MM.1S (cell line): ENCODE measurements around the gene HRAS.

Source experiments
- DNase-seq: peaks from one replicate; pipeline ENCODE4 v3.0.0-alpha.2; 2015
- H2AFZ ChIP-seq: fragments of 300-600 bp; sonication (generic); 2 replicates; pipeline ENCODE4 v1.6.0; 2016; ENCODE audit warnings: antibody characterized with exemption, low read length
- H3F3A ChIP-seq: fragments of 300-600 bp; sonication (generic); 2 replicates; pipeline ENCODE4 v1.6.1; 2016; ENCODE audit warnings: mild to moderate bottlenecking, antibody characterized with exemption, low read length, moderate library complexity, mixed read lengths; ENCODE audit not compliant: insufficient read depth
- H3K27ac ChIP-seq: fragments of 300-600 bp; sonication (generic); 2 replicates; pipeline ENCODE4 v1.5.1; 2016; ENCODE audit warnings: mild to moderate bottlenecking, low read length
- H3K27me3 ChIP-seq: fragments of 300-600 bp; sonication (generic); replicated peaks from 2 replicates; pipeline ENCODE4 v1.6.0; 2016; ENCODE audit warnings: low read length; ENCODE audit not compliant: insufficient read depth
- H3K36me3 ChIP-seq: fragments of 300-600 bp; sonication (generic); replicated peaks from 2 replicates; pipeline ENCODE4 v1.6.1; 2016; ENCODE audit warnings: mild to moderate bottlenecking, low read length, mixed read lengths; ENCODE audit not compliant: insufficient read depth
- H3K4me1 ChIP-seq: fragments of 300-600 bp; sonication (generic); 2 replicates; pipeline ENCODE4 v1.6.1; 2016; ENCODE audit warnings: low read length, mixed read lengths
- H3K4me2 ChIP-seq: fragments of 300-600 bp; sonication (generic); 2 replicates; pipeline ENCODE4 v1.6.0; 2016; ENCODE audit warnings: low read depth, low read length
- H3K4me3 ChIP-seq: fragments of 300-600 bp; sonication (generic); 2 replicates; pipeline ENCODE4 v1.5.1; 2016; ENCODE audit warnings: low read length, mixed read lengths
- H3K79me2 ChIP-seq: fragments of 300-600 bp; sonication (generic); 2 replicates; pipeline ENCODE4 v1.6.1; 2016; ENCODE audit warnings: mixed run types, low read length, mixed read lengths
- H3K9ac ChIP-seq: fragments of 300-600 bp; sonication (generic); 2 replicates; pipeline ENCODE4 v1.6.1; 2016; ENCODE audit warnings: low read length, mixed read lengths
- H3K9me2 ChIP-seq: fragments of 300-600 bp; sonication (generic); replicated peaks from 2 replicates; pipeline ENCODE4 v1.6.1; 2016; ENCODE audit warnings: mild to moderate bottlenecking, low read length, mixed read lengths; ENCODE audit not compliant: insufficient read depth
- H3K9me3 ChIP-seq: fragments of 300-600 bp; sonication (generic); replicated peaks from 2 replicates; pipeline ENCODE4 v1.6.1; 2016; ENCODE audit warnings: mild to moderate bottlenecking, low read length, mixed read lengths; ENCODE audit not compliant: insufficient read depth
- H4K20me1 ChIP-seq: fragments of 300-600 bp; sonication (generic); 2 replicates; pipeline ENCODE4 v1.6.1; 2016; ENCODE audit warnings: mild to moderate bottlenecking, low read length, moderate library complexity, mixed read lengths; ENCODE audit not compliant: insufficient read depth
- EZH2 ChIP-seq: fragments of 300-600 bp; sonication (generic); optimal IDR thresholded peaks from 2 replicates; pipeline ENCODE3; 2017; ENCODE audit warnings: low read depth, mild to moderate bottlenecking, antibody characterized with exemption, low read length, mixed read lengths
- EZH2phosphoT487 ChIP-seq: fragments of 300-600 bp; sonication (generic); IDR thresholded peaks from 2 replicates; pipeline ENCODE4 v1.6.1; 2018; ENCODE audit warnings: antibody characterized with exemption, low read length
- TF ChIP-seq, protein P1 (sequence below): fragments of 300-600 bp; sonication (generic); IDR thresholded peaks from 2 replicates; pipeline ENCODE4 v1.5.1; 2016; ENCODE audit warnings: antibody characterized with exemption, low read length, mixed read lengths

HRAS gene

DNA sequence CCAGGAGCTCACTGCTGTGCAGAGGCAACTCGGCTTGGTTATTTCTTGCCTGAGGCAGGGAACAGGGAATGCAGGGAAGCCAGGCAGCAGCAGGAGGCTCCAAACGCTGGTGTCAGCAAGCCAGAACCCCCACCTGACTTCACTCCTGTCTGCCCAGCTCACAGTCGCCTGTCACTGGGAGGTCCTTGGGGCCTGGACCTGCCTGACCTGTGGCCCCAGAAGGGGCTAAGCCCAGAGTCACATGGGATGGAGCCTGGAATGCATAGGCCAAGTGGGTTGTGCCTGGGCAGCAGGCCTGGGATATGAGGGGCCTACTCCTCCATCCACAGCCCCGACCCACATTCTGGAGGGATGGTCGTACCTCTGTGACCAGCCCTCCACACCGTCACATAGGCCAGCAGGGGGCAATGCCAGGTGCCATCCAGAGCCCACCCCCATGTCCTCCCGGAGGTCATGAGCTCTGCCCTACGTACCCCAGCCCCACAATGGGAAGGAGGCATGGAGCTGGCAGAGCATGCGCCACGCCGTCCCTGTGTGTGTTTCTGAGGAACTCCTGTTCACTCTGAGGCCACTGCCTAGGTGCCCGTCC lies 30.6 kb upstream of the HRAS start:
- no peak overlapping the region for H3K4me2 ChIP-seq
- no peak overlapping the region for H3K9ac ChIP-seq

DNA sequence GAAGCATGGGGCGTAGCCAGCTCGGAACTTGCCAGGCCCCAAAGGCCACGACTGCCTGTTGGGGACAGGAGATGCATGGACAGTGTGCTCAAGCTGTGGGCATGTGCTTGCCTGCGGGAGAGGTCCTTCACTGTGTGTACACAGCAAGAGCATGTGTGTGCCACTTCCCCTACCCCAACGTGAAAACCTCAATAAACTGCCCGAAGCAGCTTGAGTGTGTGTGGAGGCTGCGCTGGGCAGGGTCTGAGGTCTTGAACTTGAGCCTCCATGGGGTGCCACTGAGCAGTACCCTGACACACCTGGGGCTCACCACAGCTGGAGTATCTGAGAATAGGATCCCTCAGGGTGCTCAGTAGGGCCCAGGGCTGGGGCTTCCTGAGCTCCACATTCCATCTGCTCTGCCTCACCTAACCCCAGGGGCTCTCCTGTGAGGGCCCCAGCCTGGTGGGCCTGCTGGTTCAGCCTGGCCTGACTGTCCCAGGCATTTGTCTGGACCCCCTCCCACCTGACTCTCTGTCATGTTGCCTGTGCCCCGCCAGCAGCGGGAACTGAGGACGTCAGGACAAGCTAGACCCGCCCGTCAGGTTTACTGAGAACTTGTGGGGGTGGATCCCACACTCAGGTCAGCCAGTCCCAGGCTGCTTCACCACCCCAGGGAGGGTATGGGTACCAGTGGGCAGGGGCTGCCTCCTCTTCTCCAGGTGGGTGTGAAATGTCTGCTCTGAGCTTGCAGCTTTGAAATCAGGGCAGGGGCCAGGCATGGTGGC lies 28.6 kb upstream of the HRAS start:
- peaks cover 6% of the 10 kb centered on the region for H3K4me1 ChIP-seq
- no peak overlapping the region for H3K9ac ChIP-seq
- no peak overlapping the region for H3K27ac ChIP-seq
- no peaks in the 10 kb centered on the region for H4K20me1 ChIP-seq
- no peak overlapping the region for H3K4me3 ChIP-seq
- H3K9me2 ChIP-seq = no peaks in the 10 kb centered on the region
- peaks cover 22% of the 10 kb centered on the region for H3K79me2 ChIP-seq
- H3K36me3 ChIP-seq = no peaks in the 10 kb centered on the region
- 0 out of 2 replicates have a peak, but pooled peaks cover under 1% of the 10 kb centered on the region for H3K27me3 ChIP-seq
- peaks cover 10% of the 10 kb centered on the region; the same call in 1 of the 2 replicates for H3F3A ChIP-seq
- H2AFZ ChIP-seq = no peak overlapping the region
- no peak overlapping the region for H3K4me2 ChIP-seq
- TF ChIP-seq EZH2 = no peak
- no peak for TF ChIP-seq EZH2phosphoT487
- TF ChIP-seq, protein P1, sequence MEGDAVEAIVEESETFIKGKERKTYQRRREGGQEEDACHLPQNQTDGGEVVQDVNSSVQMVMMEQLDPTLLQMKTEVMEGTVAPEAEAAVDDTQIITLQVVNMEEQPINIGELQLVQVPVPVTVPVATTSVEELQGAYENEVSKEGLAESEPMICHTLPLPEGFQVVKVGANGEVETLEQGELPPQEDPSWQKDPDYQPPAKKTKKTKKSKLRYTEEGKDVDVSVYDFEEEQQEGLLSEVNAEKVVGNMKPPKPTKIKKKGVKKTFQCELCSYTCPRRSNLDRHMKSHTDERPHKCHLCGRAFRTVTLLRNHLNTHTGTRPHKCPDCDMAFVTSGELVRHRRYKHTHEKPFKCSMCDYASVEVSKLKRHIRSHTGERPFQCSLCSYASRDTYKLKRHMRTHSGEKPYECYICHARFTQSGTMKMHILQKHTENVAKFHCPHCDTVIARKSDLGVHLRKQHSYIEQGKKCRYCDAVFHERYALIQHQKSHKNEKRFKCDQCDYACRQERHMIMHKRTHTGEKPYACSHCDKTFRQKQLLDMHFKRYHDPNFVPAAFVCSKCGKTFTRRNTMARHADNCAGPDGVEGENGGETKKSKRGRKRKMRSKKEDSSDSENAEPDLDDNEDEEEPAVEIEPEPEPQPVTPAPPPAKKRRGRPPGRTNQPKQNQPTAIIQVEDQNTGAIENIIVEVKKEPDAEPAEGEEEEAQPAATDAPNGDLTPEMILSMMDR = no peak
- no peak for DNase-seq
- no peaks in the 10 kb centered on the region for H3K9me3 ChIP-seq

More for the DNA sequence above, 30.6 kb upstream of the HRAS start:
- DNase-seq = peak; percentile 3
- H3K4me3 ChIP-seq = no peak overlapping the region
- peaks cover 10% of the 10 kb centered on the region; the same call in 1 of the 2 replicates for H3F3A ChIP-seq
- H3K36me3 ChIP-seq = no peaks in the 10 kb centered on the region
- H3K4me1 ChIP-seq = no peaks in the 10 kb centered on the region
- H4K20me1 ChIP-seq = no peaks in the 10 kb centered on the region
- H3K27ac ChIP-seq = no peak overlapping the region
- no peaks in the 10 kb centered on the region for H3K9me2 ChIP-seq
- no peak overlapping the region for H2AFZ ChIP-seq
- TF ChIP-seq EZH2 = no peak
- TF ChIP-seq, protein P1 = no peak
- TF ChIP-seq EZH2phosphoT487 = no peak
- H3K79me2 ChIP-seq = peaks cover 22% of the 10 kb centered on the region
- peaks cover 9% of the 10 kb centered on the region for H3K27me3 ChIP-seq
- H3K9me3 ChIP-seq = no peaks in the 10 kb centered on the region

DNA sequence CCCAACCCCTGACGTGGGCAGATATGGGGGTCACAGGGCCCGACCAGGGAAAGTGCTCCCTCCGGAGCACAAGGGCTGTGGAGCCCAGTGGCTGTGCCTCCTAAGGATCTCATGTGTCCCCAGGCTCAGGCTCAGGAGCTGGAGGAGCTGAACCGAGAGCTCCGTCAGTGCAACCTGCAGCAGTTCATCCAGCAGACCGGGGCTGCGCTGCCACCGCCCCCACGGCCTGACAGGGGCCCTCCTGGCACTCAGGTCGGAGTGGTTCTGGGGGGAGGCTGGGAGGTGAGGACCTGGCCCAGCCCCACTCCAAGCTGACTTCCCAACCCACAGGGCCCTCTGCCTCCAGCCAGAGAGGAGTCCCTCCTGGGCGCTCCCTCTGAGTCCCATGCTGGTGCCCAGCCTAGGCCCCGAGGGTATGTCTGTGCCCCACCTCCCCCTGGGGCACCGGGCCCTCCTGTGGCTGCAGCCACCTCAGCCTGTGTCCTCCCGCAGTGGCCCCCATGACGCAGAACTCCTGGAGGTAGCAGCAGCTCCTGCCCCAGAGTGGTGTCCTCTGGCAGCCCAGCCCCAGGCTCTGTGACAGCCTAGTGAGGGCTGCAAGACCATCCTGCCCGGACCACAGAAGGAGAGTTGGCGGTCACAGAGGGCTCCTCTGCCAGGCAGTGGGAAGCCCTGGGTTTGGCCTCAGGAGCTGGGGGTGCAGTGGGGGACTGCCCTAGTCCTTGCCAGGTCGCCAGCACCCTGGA lies 27.9 kb upstream of the HRAS start:
- 0 out of 2 replicates have a peak, but pooled peaks cover under 1% of the 10 kb centered on the region for H3K27me3 ChIP-seq
- no peak overlapping the region for H3K4me3 ChIP-seq
- H3K4me2 ChIP-seq = no peak overlapping the region
- no peaks in the 10 kb centered on the region for H3K9me3 ChIP-seq
- no peak for DNase-seq
- no peak for TF ChIP-seq EZH2
- TF ChIP-seq, protein P1 = no peak
- TF ChIP-seq EZH2phosphoT487 = no peak
- no peak overlapping the region for H2AFZ ChIP-seq
- H3K27ac ChIP-seq = no peak overlapping the region
- H3K36me3 ChIP-seq = no peaks in the 10 kb centered on the region
- no peak overlapping the region for H3K9ac ChIP-seq
- peaks cover 10% of the 10 kb centered on the region; the same call in 1 of the 2 replicates for H3F3A ChIP-seq
- peaks cover 22% of the 10 kb centered on the region for H3K79me2 ChIP-seq
- no peaks in the 10 kb centered on the region for H4K20me1 ChIP-seq
- H3K9me2 ChIP-seq = no peaks in the 10 kb centered on the region
- peaks cover 6% of the 10 kb centered on the region for H3K4me1 ChIP-seq
